ENCODE data around the gene YPEL2.

The YPEL2 gene

DNA sequence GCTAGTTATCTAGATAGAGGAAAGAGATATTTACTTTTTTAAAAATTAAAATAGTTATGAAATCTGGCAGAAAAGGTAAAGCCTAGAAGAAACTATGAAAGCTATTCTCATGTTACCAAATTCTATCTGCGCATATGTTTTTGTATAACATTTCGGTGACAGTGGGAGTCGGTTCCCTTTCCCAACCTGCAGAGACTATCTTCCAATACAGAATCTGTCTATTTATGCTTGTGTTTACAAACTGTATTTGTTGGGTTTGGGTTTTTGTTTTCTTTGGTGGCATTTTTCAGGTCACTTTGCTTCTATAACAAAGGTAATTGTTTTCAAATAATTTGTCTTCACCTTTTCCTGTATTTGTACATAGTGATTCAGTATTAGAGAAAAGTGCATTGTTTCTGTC is 69.8 kb downstream of the YPEL2 start:
- no peak for DNase-seq (ENCODE audit: low read depth)
- no peak overlapping the region for H3K4me3 ChIP-seq (ENCODE audit: low read length)
- no peak for TF ChIP-seq CTCF (conservative IDR thresholded peaks at IDR 0.05; ENCODE audit: low read length)

- no peak for TF ChIP-seq CTCF (conservative IDR thresholded peaks at IDR 0.05; ENCODE audit: low read length)
- no peak overlapping the region for H3K4me3 ChIP-seq (ENCODE audit: low read length)
- DNase-seq (ENCODE audit: low read depth): no peak
Measured at GRCh38 chr17:59401725-59402124, 70.3 kb downstream of the YPEL2 start.

DNA sequence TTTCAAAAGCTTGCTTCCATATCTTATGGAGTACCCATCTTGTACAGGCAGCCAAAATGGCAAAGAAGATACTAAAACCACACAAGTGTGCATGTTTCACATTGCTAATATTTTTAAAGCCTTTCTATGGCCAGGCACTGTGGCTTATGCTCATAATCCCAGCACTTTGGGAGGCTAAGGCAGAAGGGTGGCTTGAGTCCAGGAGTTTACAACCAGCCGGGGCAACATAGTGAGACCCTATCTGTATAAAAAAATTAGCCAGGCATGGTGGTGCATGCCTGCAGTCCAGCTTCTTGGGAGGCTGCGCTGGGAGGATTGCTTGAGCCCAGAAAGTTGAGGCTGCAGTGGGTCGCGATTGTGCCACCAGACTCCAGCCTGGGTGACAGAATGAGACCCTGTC is 71.3 kb downstream of the YPEL2 start:
- no peak for TF ChIP-seq CTCF (conservative IDR thresholded peaks at IDR 0.05; ENCODE audit: low read length)
- H3K4me3 ChIP-seq (ENCODE audit: low read length): no peak overlapping the region
- no peak for DNase-seq (ENCODE audit: low read depth)

DNA sequence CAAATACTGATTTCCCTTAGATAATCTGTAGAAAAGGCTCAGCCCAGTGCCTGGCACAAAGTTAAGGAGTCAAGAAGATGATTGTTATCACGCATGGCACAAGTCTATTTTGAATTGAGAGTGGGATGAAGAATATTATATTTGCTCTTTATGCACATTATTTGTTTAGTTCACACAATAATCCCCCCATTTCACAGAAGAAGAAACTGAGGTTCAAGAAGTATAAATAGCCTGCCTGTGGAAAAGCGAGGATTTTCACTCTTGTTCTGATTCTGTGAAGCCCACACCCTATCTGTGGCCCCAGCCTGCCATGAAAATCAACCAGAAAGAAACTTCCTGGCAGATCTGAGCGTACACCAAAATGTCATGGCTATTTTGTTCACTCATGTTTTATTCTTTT is 73.0 kb downstream of the YPEL2 start:
- H3K4me3 ChIP-seq (ENCODE audit: low read length): no peak overlapping the region
- no peak for DNase-seq (ENCODE audit: low read depth)
- no peak for TF ChIP-seq CTCF (conservative IDR thresholded peaks at IDR 0.05; ENCODE audit: low read length)

DNA sequence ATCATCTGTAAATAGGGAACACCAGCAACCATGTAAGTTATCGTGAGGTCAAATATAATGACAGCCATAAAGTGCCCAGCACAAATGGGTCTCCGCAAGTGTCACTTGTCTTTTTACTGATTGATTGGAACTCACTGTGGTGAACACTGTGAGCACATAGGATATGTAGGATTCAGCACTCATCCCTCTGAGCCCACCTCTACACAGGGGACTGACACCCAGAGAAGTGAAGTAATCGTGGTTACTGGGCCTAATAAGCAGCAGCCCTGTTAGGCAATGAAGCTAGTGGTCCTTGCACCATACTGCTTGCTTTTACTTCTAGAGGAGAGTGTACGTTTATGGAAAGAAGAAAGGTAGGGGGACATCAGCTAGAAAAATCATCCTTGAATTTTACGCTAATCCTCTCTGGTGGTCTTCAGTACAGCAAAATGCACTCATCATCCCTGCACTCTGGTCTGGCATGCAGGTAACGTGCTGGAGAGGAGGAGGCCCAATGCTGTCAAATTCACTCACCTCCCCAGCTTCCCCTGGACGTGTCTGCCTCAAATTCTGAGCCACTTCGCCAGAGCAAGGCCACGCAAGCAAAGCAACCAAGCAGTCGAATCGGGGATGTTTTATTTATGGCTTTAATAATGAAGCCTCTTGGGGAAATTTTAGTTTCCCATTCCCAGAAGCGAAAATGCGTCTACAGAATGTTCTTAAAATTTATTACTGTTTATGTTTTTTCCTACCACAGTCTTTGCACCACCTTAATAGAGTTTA is 74.7 kb downstream of the YPEL2 start:
- TF ChIP-seq CTCF (conservative IDR thresholded peaks at IDR 0.05; ENCODE audit: low read length): no peak
- no peak for DNase-seq (ENCODE audit: low read depth)
- H3K4me3 ChIP-seq (ENCODE audit: low read length): no peak overlapping the region

DNA sequence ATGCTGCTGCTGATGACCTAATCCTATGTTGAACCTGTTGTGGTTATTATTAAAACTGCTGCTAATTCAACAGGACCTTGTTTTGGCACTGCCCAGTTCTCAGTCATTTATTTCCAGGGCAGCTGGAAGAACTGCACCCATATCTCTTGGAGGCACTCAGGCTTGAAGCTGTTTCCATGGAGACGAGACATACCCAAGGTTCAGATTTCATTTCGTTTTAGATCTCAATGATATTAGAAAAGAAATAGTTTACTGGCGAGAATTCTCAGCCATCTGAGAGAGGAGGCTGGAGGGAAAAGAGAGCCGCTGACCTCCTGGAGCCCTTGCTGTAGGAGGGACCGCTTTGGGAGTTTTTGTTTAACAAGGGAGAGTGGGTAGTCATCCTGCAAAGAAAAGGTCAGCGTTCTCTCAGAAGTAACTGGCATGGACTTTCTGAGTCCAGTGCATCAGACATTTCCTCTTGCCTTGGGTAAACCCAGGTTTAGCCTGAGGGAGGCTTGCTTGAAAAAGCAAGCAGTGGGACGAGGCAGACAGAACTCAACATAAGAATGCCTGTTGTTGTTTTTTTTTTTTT is 75.4 kb downstream of the YPEL2 start:
- H3K4me3 ChIP-seq (ENCODE audit: low read length): no peak overlapping the region
- TF ChIP-seq CTCF (conservative IDR thresholded peaks at IDR 0.05; ENCODE audit: low read length): no peak
- DNase-seq (ENCODE audit: low read depth): peak; percentile 26

All from AG10803 (cell line).